ENCODE measurements around the gene AQP7.

The AQP7 gene

GRCh38 chr9:33344145-33344544 lies 58.2 kb downstream of the AQP7 start:
- no peak overlapping the region for H3K4me3 ChIP-seq (ENCODE audit: low read depth, low read length)
- no peak for DNase-seq (ENCODE audit: low read depth)

GRCh38 chr9:33341182-33341581 lies 61.2 kb downstream of the AQP7 start:
- DNase-seq (ENCODE audit: low read depth), result no peak
- H3K4me3 ChIP-seq (ENCODE audit: low read depth, low read length), result no peak overlapping the region

GRCh38 chr9:33340186-33340585 lies 62.2 kb downstream of the AQP7 start:
- no peak overlapping the region for H3K4me3 ChIP-seq (ENCODE audit: low read depth, low read length)
- DNase-seq (ENCODE audit: low read depth), result no peak

Data from skeletal muscle cell (primary cell).